GM12864 (cell line): ENCODE measurements around the gene INSRR.

Source experiments
- DNase-seq: peaks from one replicate; pipeline ENCODE4 v3.0.0-alpha.2; 2011; ENCODE audit warnings: low read depth
- H3K4me3 ChIP-seq: 2 replicates; pipeline ENCODE4 v1.5.1; 2011; ENCODE audit warnings: mild to moderate bottlenecking, low read depth, low read length, control low read depth
- TF ChIP-seq, protein P1 (sequence below): IDR thresholded peaks from 2 replicates; pipeline ENCODE4 v1.5.1; 2011; ENCODE audit warnings: low read depth, mild to moderate bottlenecking, moderate library complexity, low read length, control low read depth, inconsistent platforms; ENCODE audit errors: missing control alignments

INSRR gene

DNA sequence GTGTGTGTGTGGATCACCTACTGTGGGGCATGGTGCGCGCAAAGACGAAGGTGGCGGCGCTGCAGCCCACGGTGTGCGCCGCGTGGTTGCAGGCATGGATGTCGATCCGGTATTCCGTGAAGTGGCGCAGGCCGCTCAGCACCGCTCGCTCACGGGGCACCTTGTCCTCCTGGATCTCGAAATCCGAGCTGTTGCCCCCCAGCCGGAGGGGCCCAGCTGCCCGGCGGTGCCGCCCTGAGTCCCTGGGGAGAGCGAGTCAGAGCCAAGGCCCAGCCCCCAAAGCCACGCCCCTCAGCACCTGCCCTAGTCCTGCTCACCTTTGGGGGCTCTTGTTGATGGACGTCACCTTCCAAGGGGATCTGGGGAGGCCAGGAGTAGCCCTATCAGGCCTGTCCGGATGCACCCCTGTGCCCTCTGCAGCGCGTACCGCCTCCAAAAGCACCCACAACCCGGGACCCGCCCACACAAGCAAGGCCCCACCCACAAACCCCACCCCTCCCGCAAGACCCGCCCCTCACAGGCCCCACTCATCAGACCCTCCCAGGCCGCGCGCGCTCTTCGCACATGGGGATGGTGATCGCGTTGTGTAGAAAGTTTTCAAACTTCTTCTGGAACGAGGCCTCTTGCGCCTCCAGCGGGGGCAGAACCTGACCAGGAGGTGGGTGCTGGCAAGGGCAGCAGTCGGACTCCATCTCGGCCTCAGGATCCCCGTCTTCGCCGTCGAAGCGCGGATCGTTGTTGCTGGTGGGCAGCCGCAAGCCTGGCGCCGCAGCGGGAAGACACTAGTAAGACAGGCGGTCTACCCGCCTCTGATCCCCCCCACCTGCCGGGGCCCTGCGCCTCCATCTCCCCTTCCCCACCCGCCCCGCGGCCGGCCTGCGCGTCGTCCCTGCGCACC is 13.6 kb downstream of the INSRR start:
- H3K4me3 ChIP-seq: no peak overlapping the region
- no peak for DNase-seq

DNA sequence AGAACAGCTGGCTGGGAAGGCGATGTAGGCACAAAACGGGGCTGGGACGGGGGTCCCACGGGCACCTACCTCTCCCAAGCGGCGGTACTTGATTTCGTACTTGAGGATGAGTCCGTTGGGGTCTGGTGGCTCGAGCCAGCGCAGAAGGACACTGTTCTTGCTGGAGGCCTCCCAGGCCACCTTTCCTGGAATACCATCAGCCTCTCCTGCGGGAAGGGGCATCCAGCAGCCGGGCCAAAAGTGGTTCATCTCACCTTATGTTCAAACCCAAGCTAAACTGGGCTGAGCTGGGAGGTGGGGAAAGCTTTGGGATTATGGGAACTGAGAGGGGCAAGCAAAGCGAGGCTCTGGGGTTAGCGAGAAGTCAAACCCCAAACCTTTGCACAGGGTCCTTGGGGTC is 14.3 kb downstream of the INSRR start:
- no peak for DNase-seq
- no peak overlapping the region for H3K4me3 ChIP-seq

More for the DNA sequence above, 13.6 kb downstream of the INSRR start:
- TF ChIP-seq, protein P1, sequence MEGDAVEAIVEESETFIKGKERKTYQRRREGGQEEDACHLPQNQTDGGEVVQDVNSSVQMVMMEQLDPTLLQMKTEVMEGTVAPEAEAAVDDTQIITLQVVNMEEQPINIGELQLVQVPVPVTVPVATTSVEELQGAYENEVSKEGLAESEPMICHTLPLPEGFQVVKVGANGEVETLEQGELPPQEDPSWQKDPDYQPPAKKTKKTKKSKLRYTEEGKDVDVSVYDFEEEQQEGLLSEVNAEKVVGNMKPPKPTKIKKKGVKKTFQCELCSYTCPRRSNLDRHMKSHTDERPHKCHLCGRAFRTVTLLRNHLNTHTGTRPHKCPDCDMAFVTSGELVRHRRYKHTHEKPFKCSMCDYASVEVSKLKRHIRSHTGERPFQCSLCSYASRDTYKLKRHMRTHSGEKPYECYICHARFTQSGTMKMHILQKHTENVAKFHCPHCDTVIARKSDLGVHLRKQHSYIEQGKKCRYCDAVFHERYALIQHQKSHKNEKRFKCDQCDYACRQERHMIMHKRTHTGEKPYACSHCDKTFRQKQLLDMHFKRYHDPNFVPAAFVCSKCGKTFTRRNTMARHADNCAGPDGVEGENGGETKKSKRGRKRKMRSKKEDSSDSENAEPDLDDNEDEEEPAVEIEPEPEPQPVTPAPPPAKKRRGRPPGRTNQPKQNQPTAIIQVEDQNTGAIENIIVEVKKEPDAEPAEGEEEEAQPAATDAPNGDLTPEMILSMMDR: no peak

DNA sequence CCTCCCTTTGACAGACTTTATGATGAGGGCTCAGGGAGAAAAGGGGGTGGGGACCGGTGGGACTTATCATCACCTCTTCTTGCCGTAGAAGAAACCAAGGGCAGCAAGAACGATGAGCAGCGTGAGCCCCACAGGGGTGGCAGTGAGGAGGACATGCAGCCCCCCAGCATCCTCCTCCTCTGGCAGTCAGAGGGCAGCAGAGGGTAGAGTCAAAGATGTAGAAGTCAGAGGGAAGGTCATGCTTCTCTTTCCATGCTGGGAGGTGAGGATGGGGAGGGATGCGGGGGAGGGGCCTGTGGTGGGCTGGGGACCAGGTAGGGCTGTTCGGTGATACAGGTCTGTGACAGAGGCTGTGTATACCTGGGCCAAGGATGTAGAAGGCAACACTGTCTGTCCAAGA is 14.8 kb downstream of the INSRR start:
- TF ChIP-seq, protein P1: no peak
- no peak overlapping the region for H3K4me3 ChIP-seq
- no peak for DNase-seq

More for the DNA sequence above, 14.3 kb downstream of the INSRR start:
- TF ChIP-seq, protein P1: no peak

DNA sequence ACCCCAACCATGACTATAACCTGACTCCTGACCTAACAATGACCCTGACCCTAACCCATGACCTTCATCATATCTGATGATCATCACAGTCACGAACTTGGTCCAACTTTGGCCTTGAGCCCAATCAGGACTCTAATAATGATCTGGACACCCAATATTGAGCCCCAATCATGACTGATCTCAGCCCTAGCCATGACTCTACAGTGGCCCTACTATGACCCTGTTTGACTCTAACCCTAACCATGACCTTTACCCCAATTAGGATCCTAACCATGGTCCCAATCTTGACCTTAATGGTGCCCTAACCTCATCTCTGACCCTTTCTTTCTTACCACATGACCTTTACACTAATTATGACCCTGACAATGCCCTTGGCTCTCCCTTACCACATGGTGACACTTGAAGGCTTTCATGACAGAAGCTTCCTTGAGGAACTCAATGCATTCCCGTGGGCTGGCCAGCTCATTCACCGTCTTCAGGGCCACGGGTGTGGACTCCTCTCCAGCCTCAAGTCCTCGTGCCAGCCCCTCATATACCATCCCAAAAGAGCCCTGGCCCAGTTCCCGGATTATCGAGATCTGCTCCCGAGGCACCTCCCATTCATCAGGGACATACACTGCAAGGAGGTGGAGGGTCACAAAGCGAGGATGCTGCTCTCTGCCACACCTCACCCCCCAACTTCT is 16.2 kb downstream of the INSRR start:
- no peak overlapping the region for H3K4me3 ChIP-seq
- TF ChIP-seq, protein P1: no peak
- no peak for DNase-seq

DNA sequence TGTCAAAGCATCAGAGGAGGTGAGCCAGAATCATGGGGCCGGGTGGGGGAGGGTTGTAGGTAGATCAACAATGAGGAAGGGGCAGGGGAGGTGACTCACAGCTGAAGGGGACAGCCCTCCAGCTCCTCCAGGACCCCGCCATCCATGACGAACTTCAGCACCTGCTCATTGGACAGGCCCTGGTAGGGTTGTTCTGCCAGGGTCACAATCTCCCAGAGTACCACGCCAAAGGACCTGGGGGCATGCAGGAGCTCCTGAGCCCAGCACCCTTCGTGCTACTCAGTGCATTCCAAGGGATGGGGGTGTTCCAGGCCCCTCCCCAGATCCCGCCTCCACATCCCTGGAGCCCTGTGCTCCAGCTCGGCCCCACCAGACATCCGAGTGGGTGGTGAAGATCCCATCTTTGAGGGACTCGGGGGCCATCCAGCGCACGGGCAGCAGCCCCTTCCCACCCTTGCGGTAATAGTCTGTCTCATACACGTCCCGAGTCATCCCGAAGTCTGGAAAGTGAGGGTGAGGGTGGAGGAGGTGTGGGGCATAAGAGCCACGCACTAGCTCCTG is 17.5 kb downstream of the INSRR start:
- TF ChIP-seq, protein P1: no peak
- H3K4me3 ChIP-seq: no peak overlapping the region
- DNase-seq: no peak

DNA sequence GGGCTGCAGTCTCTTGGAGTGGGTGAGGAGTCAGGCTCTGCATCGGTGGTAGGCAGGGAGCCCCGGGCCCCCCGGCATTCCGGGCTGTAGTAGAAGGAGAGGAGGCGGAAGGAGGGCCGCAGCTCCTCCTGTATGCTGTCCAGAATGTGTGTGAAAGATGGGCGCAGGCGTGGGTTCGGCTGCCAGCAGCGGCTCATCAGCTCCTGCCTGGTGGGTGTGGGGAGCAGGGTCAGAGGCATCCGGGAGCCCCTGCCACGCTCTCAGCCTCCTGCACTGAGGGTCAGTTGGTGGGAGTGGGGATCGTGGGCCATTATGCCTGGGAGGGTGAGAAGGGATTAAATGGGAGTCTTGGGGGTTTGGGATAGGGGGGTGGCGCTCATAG is 18.0 kb downstream of the INSRR start:
- TF ChIP-seq, protein P1: no peak

More for the DNA sequence above, 18.0 kb downstream of the INSRR start:
- no peak overlapping the region for H3K4me3 ChIP-seq
- DNase-seq: no peak
